Uterus (tissue), 4 donors: ENCODE results near the gene CR1L. TPM values are rescaled to one million over a fixed set of nuclear protein-coding genes. Genes with fewer than 3 reads are reported as not detected.

Experiments
- DNase-seq, 2 donors: peaks; one replicate each; pipeline ENCODE4 v3.0.0-alpha.2; 2019 to 2020
- H3K27ac ChIP-seq, 2 donors: fragments of 200-600 bp; sonication (generic); 1 replicate in 1 of 2; 2 replicates in 1 of 2; pipeline ENCODE4 v1.5.1; 2016 to 2018
- H3K27me3 ChIP-seq, 2 donors: fragments of 200-600 bp; sonication (generic); one replicate each; pipeline ENCODE4 v1.5.1; 2018 to 2019; ENCODE audit warnings: control low read depth in 1 of 2
- H3K36me3 ChIP-seq, 2 donors: fragments of 200-600 bp; sonication (generic); one replicate each; pipeline ENCODE4 v1.5.1; 2019; ENCODE audit warnings: control low read depth in 1 of 2
- H3K4me1 ChIP-seq, 2 donors: fragments of 200-600 bp; sonication (generic); one replicate each; pipeline ENCODE4 v1.5.1; 2018 to 2019; ENCODE audit warnings: control low read depth in 1 of 2
- H3K4me3 ChIP-seq, 2 donors: fragments of 200-600 bp; sonication (generic); 1 replicate in 1 of 2; 2 replicates in 1 of 2; pipeline ENCODE4 v1.5.1; 2018 to 2019; ENCODE audit warnings: mild to moderate bottlenecking in 1 of 2
- H3K9me3 ChIP-seq, 2 donors: fragments of 200-600 bp; sonication (generic); one replicate each; pipeline ENCODE4 v1.5.1; 2019; ENCODE audit warnings: control low read depth in 1 of 2
- CTCF ChIP-seq, 4 experiments: fragments of 200-600 bp in 2 of 4; fragments of 450-650 bp in 2 of 4; sonication (generic) in 2 of 4; IDR thresholded peaks; one replicate each; pipeline ENCODE4 v1.5.1; 2016 to 2019; ENCODE audit warnings: antibody characterized with exemption in 4 of 4, mild to moderate bottlenecking in 2 of 4, moderate library complexity in 1 of 4
- POLR2A ChIP-seq, 2 donors: fragments of 450-650 bp; IDR thresholded peaks; one replicate each; pipeline ENCODE4 v1.6.1; 2016; ENCODE audit warnings: antibody characterized with exemption in 2 of 2, mild to moderate bottlenecking in 1 of 2, moderate library complexity in 1 of 2
- intact Hi-C: fragments of 100-400 bp; cut with DNase I; formaldehyde crosslinking; loops from one replicate; pipeline ENCODE4 v1.15.1; 2023; ENCODE audit warnings: low total_unique reads
- total RNA-seq, 4 donors: library from RNA; depleted of rRNA in 3 of 4; stranded (reverse); fragments of >200 nt in 3 of 4; gene quantifications; one replicate each; pipeline versions ENCODE4 v1.1.0 to v1.2.4, GENCODE V29; 2014 to 2023
- donor health status: DM: yes; HTN: yes; CAD: no.

Gene CR1L
- total RNA-seq, 4 donors from 2014 or later, result 0.14 TPM; not detected in 3

GRCh38 chr1:207742850-207743555 is 98.1 kb downstream of the CR1L start:
- no peak overlapping the region for H3K4me3 ChIP-seq
- no peak for DNase-seq
- no peaks in the 10 kb centered on the region for H3K27me3 ChIP-seq
- H3K36me3 ChIP-seq, result no peaks in the 10 kb centered on the region
- intact Hi-C loops, result no loop called here
- H3K9me3 ChIP-seq, result no peaks in the 10 kb centered on the region
- TF ChIP-seq CTCF (IDR thresholded peaks at IDR 0.05), result no peak
- no peak for TF ChIP-seq POLR2A (IDR thresholded peaks at IDR 0.05)
- no peaks in the 10 kb centered on the region for H3K4me1 ChIP-seq
- H3K27ac ChIP-seq, result no peak overlapping the region

DNA sequence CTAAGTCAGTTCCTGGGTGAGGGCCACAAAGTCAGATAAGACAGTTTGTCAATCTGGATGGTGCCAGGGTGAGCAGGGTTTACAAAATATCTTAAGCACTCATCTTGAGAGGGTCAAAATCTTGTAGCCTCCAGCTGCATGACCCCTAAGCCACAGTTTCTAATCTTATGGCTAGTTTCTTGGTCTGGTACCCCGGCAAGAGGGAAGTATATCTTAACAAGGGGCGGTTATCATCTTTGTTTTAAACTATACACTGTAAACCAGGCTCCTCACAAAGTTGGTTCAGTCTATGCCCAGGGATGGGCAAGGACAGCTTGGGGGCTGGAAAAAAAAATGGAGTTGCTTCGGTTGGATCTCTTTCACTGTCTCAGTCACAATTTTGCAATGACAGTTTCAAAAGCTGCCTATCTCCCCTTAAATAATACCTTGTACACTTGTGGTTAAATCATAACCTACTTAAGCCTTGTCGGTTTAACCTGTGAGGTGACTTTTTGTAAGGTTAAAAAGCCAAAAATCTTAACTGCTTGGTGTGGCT is 99.1 kb downstream of the CR1L start:
- no peak for DNase-seq
- no peaks in the 10 kb centered on the region for H3K9me3 ChIP-seq
- H3K4me1 ChIP-seq, result no peaks in the 10 kb centered on the region
- H3K27me3 ChIP-seq, result no peaks in the 10 kb centered on the region
- no peak overlapping the region for H3K27ac ChIP-seq
- intact Hi-C loops, result no loop called here
- H3K36me3 ChIP-seq, result no peaks in the 10 kb centered on the region
- no peak overlapping the region for H3K4me3 ChIP-seq
- TF ChIP-seq CTCF (IDR thresholded peaks at IDR 0.05), result no peak
- TF ChIP-seq POLR2A (IDR thresholded peaks at IDR 0.05), result no peak

- DNase-seq, result no peak
- TF ChIP-seq POLR2A (IDR thresholded peaks at IDR 0.05) (no peak), CTCF (IDR thresholded peaks at IDR 0.05) (no peak)
- H3K4me3 ChIP-seq, result no peak overlapping the region
- H3K4me1 ChIP-seq, result no peaks in the 10 kb centered on the region
- no peaks in the 10 kb centered on the region for H3K36me3 ChIP-seq
- H3K27ac ChIP-seq, result no peak overlapping the region
- H3K27me3 ChIP-seq, result no peaks in the 10 kb centered on the region
- intact Hi-C loops, result no loop called here
- no peaks in the 10 kb centered on the region for H3K9me3 ChIP-seq
Observed at GRCh38 chr1:207745285-207745684, 100.4 kb downstream of the CR1L start.

GRCh38 chr1:207745839-207746767 is 101.2 kb downstream of the CR1L start:
- Histone ChIP-seq H3K4me3 (no peak overlapping the region), H3K9me3 (no peaks in the 10 kb centered on the region), H3K4me1 (no peaks in the 10 kb centered on the region), H3K36me3 (no peaks in the 10 kb centered on the region), H3K27ac (no peak overlapping the region), H3K27me3 (no peaks in the 10 kb centered on the region)
- DNase-seq, result no peak
- intact Hi-C loops, result no loop called here
- TF ChIP-seq CTCF (IDR thresholded peaks at IDR 0.05) (no peak), POLR2A (IDR thresholded peaks at IDR 0.05) (no peak)
